Subcutaneous adipose tissue (tissue), 4 donors: ENCODE measurements around the gene SOX18. TPM values are rescaled to one million over a fixed set of nuclear protein-coding genes. Genes with fewer than 3 reads are reported as not detected.

ENCODE experiments used
- CTCF ChIP-seq: fragments of 450-650 bp; IDR thresholded peaks from one replicate; pipeline ENCODE4 v1.5.1; 2016; ENCODE audit warnings: low read depth, mild to moderate bottlenecking, control low read depth, antibody characterized with exemption, moderate library complexity
- total RNA-seq, 4 donors: library from RNA; depleted of rRNA; stranded (reverse); fragments of >200 nt; gene quantifications; one replicate each; pipeline ENCODE4 v1.1.0, GENCODE V29; 2016

Gene SOX18
- total RNA-seq, 4 donors from 2014 or later = 1.2 to 46.3 (median 7.1) TPM

DNA sequence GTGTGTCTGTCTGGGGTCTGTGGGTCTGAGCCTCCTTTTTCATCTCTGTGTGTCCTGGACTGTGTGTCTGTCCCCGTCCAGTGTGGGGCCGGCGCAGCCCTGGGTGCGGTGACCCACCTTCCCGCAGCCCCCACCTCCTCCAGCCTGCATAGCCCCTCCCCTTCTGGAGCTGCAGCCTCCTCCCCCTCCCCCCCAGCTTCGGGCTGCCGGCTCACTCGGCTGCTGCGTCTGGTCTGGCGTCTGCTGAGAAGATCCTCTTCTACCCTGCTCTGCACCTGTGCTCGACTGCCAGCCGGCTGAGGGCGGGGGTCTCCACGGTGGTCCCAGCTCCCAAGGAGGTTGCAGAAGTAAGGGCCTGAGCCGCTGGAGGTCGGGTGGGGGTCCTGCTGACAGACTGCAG, 42.3 kb upstream of the SOX18 start:
- TF ChIP-seq CTCF = no peak

- TF ChIP-seq CTCF = no peak
Observed at GRCh38 chr20:64091340-64091739, 41.9 kb upstream of the SOX18 start.

- TF ChIP-seq CTCF = no peak
Observed at GRCh38 chr20:64090165-64090564, 40.7 kb upstream of the SOX18 start.

GRCh38 chr20:64086801-64087200, 37.4 kb upstream of the SOX18 start:
- TF ChIP-seq CTCF = no peak

- no peak for TF ChIP-seq CTCF
Observed at GRCh38 chr20:64084685-64085152, 35.3 kb upstream of the SOX18 start.

DNA sequence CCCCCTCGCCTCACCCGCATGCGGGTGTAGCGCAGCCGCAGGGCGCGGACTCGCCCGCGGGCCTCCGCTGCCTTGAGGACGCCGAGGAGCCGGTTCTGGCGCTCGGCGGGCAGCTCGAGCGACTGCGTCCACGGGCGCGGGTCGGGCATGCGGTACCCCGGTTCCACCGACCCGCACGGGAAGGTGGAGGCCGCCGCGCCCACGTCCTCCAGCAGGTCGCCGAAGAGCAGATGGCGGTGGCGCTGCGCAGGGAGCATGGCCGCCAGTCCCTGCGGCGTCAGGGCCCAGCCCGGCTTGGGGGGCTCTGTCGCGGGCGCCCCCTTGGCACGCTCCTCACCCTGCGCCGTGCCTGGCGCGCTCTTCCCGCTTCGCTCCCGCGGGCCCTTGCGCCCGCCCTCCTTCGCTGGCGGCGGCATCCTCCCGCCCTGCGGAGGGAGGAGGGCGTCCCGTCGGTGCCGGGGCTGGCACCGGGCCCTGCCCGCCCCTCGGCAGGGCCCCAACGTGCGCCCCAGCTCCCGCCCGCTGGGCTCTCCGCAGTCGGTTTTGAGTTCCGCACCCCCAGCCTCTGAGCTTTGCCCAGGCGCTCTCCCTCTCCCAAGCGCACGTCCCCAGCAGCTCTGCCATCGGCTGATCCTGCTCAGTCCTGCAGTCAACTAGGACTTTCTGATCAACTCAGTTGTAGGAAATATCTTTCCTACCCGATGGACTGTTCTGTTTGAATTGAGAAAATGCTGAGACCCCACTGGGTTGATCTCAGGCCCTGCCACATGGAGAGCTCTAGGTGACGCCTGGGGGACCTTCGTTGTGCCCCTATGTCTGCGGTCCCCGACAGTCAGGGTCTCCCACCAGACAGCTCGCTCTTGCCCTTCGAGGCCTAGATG, 34.6 kb upstream of the SOX18 start, which contains the start of gene LKAAEAR1:
TSS of gene LKAAEAR1 (minus strand) at position 595 of the 881 bp plus-strand sequence. CDS start at position 416, 179 bp downstream.
- TF ChIP-seq CTCF = no peak

GRCh38 chr20:64083378-64083803, 34.0 kb upstream of the SOX18 start:
- TF ChIP-seq CTCF = no peak
